ENCODE measurements around the gene GNAS.
"Not testable (repeated sequence)": the region's sequence is repeated elsewhere in the genome, so short reads cannot be mapped to it uniquely, and the experiment has no call there.

Gene GNAS

GRCh38 chr20:58941471-58941870 is 89.0 kb downstream of the GNAS start:
- no peak for DNase-seq

GRCh38 chr20:58942549-58942948 is 90.0 kb downstream of the GNAS start:
- no peak for DNase-seq

GRCh38 chr20:58944610-58945009 is 92.1 kb downstream of the GNAS start:
- no peak for DNase-seq

GRCh38 chr20:58945965-58946631 is 93.6 kb downstream of the GNAS start:
- DNase-seq, result no peak

- not testable (repeated sequence) for DNase-seq
These were observed 95.4 kb downstream of the GNAS start for GRCh38 chr20:58947797-58948388.

GRCh38 chr20:58950603-58951002 is 98.1 kb downstream of the GNAS start:
- DNase-seq, result no peak

GRCh38 chr20:58953050-58953449 is 100.5 kb downstream of the GNAS start:
- DNase-seq, result no peak

- DNase-seq, result no peak
These were observed 103.6 kb downstream of the GNAS start for GRCh38 chr20:58956078-58956477.

GRCh38 chr20:58959652-58960051 is 107.1 kb downstream of the GNAS start:
- DNase-seq, result no peak

All from NK-92 treated with Interleukin-12 subunit alpha and Interleukin-12 subunit beta, amount 100 ng/mL, for 24 hours (cell line).